ENCODE measurements around the gene FGF12. TPM values are rescaled to one million over a fixed set of nuclear protein-coding genes. Genes with fewer than 3 reads are reported as not detected.

The FGF12 gene
- total and polyA plus RNA-seq, 2 donors (not counting 1 experiment from before 2014, with no cell fraction given): 0.17 TPM; not detected in 1

DNA sequence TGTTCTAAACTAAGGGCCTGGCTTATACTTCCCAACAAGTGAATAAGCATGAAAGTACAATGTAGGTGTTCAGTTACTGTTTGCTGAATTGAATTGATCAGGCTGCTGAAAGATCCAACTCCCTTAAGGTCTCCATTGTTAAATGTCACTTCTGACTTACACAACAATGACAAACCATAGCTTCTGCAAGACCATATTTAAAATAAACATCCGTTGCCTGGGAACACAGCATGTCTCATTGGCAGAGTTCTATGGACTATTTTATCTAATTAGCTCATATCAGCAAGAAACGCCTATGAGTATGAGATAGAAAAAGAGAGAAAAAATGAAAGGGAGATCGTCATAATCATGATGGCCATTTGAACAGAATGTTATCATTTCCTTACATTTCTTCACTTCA lies 605.4 kb downstream of the FGF12 start:
- Histone ChIP-seq H3K9me3 (ENCODE audit: control insufficient read depth, insufficient read depth, low read depth, low read length) (no peaks in the 10 kb centered on the region), H3K79me2 (ENCODE audit: control insufficient read depth, insufficient read depth, low read length) (no peaks in the 10 kb centered on the region), H2AFZ (ENCODE audit: low read length) (no peak overlapping the region), H3K4me2 (ENCODE audit: extremely low read depth, insufficient read depth, low read length) (no peak overlapping the region), H3K27ac (ENCODE audit: insufficient read depth, low read length) (no peak overlapping the region), H4K20me1 (ENCODE audit: control insufficient read depth, extremely low read depth, insufficient read depth, low read length) (no peaks in the 10 kb centered on the region), H3K36me3 (ENCODE audit: control insufficient read depth, insufficient read depth, low read length) (no peaks in the 10 kb centered on the region), H3K4me1 (ENCODE audit: control insufficient read depth, extremely low read depth, insufficient read depth, low read length) (no peaks in the 10 kb centered on the region), H3K4me3 (replicated peaks in 1 of 4; ENCODE audit: control extremely low read depth in 1 of 4, insufficient read depth in 1 of 4, low read depth in 3 of 4, low read length in 4 of 4) (no peak overlapping the region), H3K9ac (ENCODE audit: insufficient read depth, low read length) (no peak overlapping the region), H3K27me3 (ENCODE audit: control insufficient read depth, insufficient read depth, low read length) (no peaks in the 10 kb centered on the region)
- no peak for TF ChIP-seq EZH2 (IDR thresholded peaks at IDR 0.05; ENCODE audit: low read length, missing control alignments)
- TF ChIP-seq, protein P1, sequence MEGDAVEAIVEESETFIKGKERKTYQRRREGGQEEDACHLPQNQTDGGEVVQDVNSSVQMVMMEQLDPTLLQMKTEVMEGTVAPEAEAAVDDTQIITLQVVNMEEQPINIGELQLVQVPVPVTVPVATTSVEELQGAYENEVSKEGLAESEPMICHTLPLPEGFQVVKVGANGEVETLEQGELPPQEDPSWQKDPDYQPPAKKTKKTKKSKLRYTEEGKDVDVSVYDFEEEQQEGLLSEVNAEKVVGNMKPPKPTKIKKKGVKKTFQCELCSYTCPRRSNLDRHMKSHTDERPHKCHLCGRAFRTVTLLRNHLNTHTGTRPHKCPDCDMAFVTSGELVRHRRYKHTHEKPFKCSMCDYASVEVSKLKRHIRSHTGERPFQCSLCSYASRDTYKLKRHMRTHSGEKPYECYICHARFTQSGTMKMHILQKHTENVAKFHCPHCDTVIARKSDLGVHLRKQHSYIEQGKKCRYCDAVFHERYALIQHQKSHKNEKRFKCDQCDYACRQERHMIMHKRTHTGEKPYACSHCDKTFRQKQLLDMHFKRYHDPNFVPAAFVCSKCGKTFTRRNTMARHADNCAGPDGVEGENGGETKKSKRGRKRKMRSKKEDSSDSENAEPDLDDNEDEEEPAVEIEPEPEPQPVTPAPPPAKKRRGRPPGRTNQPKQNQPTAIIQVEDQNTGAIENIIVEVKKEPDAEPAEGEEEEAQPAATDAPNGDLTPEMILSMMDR (conservative IDR thresholded peaks at IDR 0.05 in 1 of 2, IDR thresholded peaks at IDR 0.05 in 1 of 2; ENCODE audit: low read depth in 1 of 2, low read length in 2 of 2): no peak
- no peak for DNase-seq (ENCODE audit: low read depth in 2 of 2)

DNA sequence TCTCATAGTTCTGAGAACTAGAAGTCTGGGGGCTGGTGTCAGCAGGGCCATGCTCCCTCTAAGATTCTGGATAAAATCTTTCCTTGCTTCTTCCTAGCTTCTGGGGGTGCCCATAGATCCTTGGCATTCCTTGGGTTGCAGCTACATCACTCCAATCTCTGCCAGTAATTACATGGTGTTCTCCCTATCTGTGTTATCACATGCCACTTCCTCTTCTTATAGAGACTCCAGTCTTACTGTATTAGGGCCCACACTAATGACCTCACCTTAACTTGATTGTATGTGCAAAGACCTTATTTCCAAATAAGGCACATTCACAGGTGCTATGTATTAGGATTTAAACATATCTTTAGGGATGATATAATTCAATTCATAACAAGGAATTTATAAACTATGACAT lies 618.5 kb downstream of the FGF12 start:
- no peak overlapping the region for H2AFZ ChIP-seq (ENCODE audit: low read length)
- no peaks in the 10 kb centered on the region for H3K9me3 ChIP-seq (ENCODE audit: control insufficient read depth, insufficient read depth, low read depth, low read length)
- H3K4me2 ChIP-seq (ENCODE audit: extremely low read depth, insufficient read depth, low read length): no peak overlapping the region
- no peaks in the 10 kb centered on the region for H3K36me3 ChIP-seq (ENCODE audit: control insufficient read depth, insufficient read depth, low read length)
- no peak overlapping the region for H3K4me3 ChIP-seq (replicated peaks in 1 of 4; ENCODE audit: control extremely low read depth in 1 of 4, insufficient read depth in 1 of 4, low read depth in 3 of 4, low read length in 4 of 4)
- H3K9ac ChIP-seq (ENCODE audit: insufficient read depth, low read length): no peak overlapping the region
- TF ChIP-seq, protein P1 (conservative IDR thresholded peaks at IDR 0.05 in 1 of 2, IDR thresholded peaks at IDR 0.05 in 1 of 2; ENCODE audit: low read depth in 1 of 2, low read length in 2 of 2): no peak
- TF ChIP-seq EZH2 (IDR thresholded peaks at IDR 0.05; ENCODE audit: low read length, missing control alignments): no peak
- H3K79me2 ChIP-seq (ENCODE audit: control insufficient read depth, insufficient read depth, low read length): no peaks in the 10 kb centered on the region
- no peak for DNase-seq (ENCODE audit: low read depth in 2 of 2)
- H3K27me3 ChIP-seq (ENCODE audit: control insufficient read depth, insufficient read depth, low read length): no peaks in the 10 kb centered on the region
- no peaks in the 10 kb centered on the region for H4K20me1 ChIP-seq (ENCODE audit: control insufficient read depth, extremely low read depth, insufficient read depth, low read length)
- no peak overlapping the region for H3K27ac ChIP-seq (ENCODE audit: insufficient read depth, low read length)
- no peaks in the 10 kb centered on the region for H3K4me1 ChIP-seq (ENCODE audit: control insufficient read depth, extremely low read depth, insufficient read depth, low read length)

DNA sequence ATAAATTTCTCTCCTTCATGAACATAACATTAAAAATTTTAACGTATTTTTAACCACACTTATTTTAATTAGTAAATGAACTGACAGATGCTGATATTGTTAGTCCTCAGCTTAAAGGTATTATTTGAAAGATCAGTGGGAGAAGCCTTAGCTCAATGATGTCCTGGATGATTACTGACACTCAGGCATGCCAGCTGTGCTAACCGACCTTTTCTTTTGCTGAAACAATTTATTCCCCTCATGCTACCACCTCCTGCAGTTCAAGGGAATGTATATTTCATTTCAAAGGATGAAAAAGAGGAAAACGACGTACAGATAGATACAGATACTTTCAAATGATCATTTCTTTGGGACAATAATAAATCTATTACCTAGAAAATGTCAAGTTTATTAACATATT lies 620.8 kb downstream of the FGF12 start:
- no peak overlapping the region for H3K9ac ChIP-seq (ENCODE audit: insufficient read depth, low read length)
- H3K9me3 ChIP-seq (ENCODE audit: control insufficient read depth, insufficient read depth, low read depth, low read length): no peaks in the 10 kb centered on the region
- no peak overlapping the region for H3K27ac ChIP-seq (ENCODE audit: insufficient read depth, low read length)
- H3K79me2 ChIP-seq (ENCODE audit: control insufficient read depth, insufficient read depth, low read length): no peaks in the 10 kb centered on the region
- H2AFZ ChIP-seq (ENCODE audit: low read length): no peak overlapping the region
- no peaks in the 10 kb centered on the region for H3K27me3 ChIP-seq (ENCODE audit: control insufficient read depth, insufficient read depth, low read length)
- DNase-seq (ENCODE audit: low read depth in 2 of 2): no peak
- H3K4me1 ChIP-seq (ENCODE audit: control insufficient read depth, extremely low read depth, insufficient read depth, low read length): no peaks in the 10 kb centered on the region
- H3K36me3 ChIP-seq (ENCODE audit: control insufficient read depth, insufficient read depth, low read length): no peaks in the 10 kb centered on the region
- H4K20me1 ChIP-seq (ENCODE audit: control insufficient read depth, extremely low read depth, insufficient read depth, low read length): no peaks in the 10 kb centered on the region
- no peak overlapping the region for H3K4me2 ChIP-seq (ENCODE audit: extremely low read depth, insufficient read depth, low read length)
- no peak overlapping the region for H3K4me3 ChIP-seq (replicated peaks in 1 of 4; ENCODE audit: control extremely low read depth in 1 of 4, insufficient read depth in 1 of 4, low read depth in 3 of 4, low read length in 4 of 4)
- no peak for TF ChIP-seq EZH2 (IDR thresholded peaks at IDR 0.05; ENCODE audit: low read length, missing control alignments)
- TF ChIP-seq, protein P1 (conservative IDR thresholded peaks at IDR 0.05 in 1 of 2, IDR thresholded peaks at IDR 0.05 in 1 of 2; ENCODE audit: low read depth in 1 of 2, low read length in 2 of 2): no peak
